GM21360 (cell line): ENCODE data around the gene RPA3.

Experiments
- ATAC-seq: cut with Tn5 transposase; IDR thresholded peaks from one replicate; pipeline ENCODE4 v1.9.1; 2021; ENCODE audit warnings: mild to moderate bottlenecking, moderate library complexity; ENCODE audit not compliant: unreplicated experiment

RPA3 gene

GRCh38 chr7:7613210-7613609 is 105.2 kb downstream of the RPA3 start:
- ATAC-seq, result no peak

- ATAC-seq, result no peak
Measured at GRCh38 chr7:7612519-7612918, 105.9 kb downstream of the RPA3 start.

GRCh38 chr7:7609330-7609729 is 109.1 kb downstream of the RPA3 start:
- ATAC-seq, result no peak

- ATAC-seq, result no peak
Measured at GRCh38 chr7:7607010-7607409, 111.4 kb downstream of the RPA3 start.

GRCh38 chr7:7596176-7596575 is 122.2 kb downstream of the RPA3 start:
- ATAC-seq, result no peak

GRCh38 chr7:7595451-7595850 is 123.0 kb downstream of the RPA3 start:
- ATAC-seq, result no peak
